Measurements from ENCODE around the gene DSCAM. TPM values are rescaled to one million over a fixed set of nuclear protein-coding genes. Genes with fewer than 3 reads are reported as not detected.

The DSCAM gene
- total RNA-seq, 1 donor from 2014 or later: 4.4 TPM

GRCh38 chr21:40020651-40021050, 826.3 kb downstream of the DSCAM start:
- peak overlapping the region; percentile 84 for H3K27ac Mint-ChIP-seq (ENCODE audit: unreplicated experiment)
- H3K4me3 Mint-ChIP-seq (ENCODE audit: unreplicated experiment): no peak overlapping the region
- no peak for DNase-seq
- H3K27me3 Mint-ChIP-seq (ENCODE audit: unreplicated experiment): peaks cover 8% of the 10 kb centered on the region
- no peak for TF ChIP-seq CTCF (IDR thresholded peaks at IDR 0.05; ENCODE audit: partially characterized antibody, unreplicated experiment)
- H3K9me3 Mint-ChIP-seq (ENCODE audit: unreplicated experiment): peaks cover 5% of the 10 kb centered on the region
- H3K4me1 Mint-ChIP-seq (ENCODE audit: low read depth, unreplicated experiment): peaks cover 28% of the 10 kb centered on the region
- peaks cover 10% of the 10 kb centered on the region for H3K36me3 Mint-ChIP-seq (ENCODE audit: unreplicated experiment)

GRCh38 chr21:40018871-40019475, 828.0 kb downstream of the DSCAM start:
- H3K4me1 Mint-ChIP-seq (ENCODE audit: low read depth, unreplicated experiment): peaks cover 28% of the 10 kb centered on the region
- H3K9me3 Mint-ChIP-seq (ENCODE audit: unreplicated experiment): peaks cover 7% of the 10 kb centered on the region
- H3K36me3 Mint-ChIP-seq (ENCODE audit: unreplicated experiment): peaks cover 18% of the 10 kb centered on the region
- DNase-seq: peak; percentile 59
- peak overlapping the region; percentile 92 for H3K27ac Mint-ChIP-seq (ENCODE audit: unreplicated experiment)
- peak overlapping the region; percentile 65 for H3K4me3 Mint-ChIP-seq (ENCODE audit: unreplicated experiment)
- TF ChIP-seq CTCF (IDR thresholded peaks at IDR 0.05; ENCODE audit: partially characterized antibody, unreplicated experiment): no peak
- peaks cover 8% of the 10 kb centered on the region for H3K27me3 Mint-ChIP-seq (ENCODE audit: unreplicated experiment)

DNA sequence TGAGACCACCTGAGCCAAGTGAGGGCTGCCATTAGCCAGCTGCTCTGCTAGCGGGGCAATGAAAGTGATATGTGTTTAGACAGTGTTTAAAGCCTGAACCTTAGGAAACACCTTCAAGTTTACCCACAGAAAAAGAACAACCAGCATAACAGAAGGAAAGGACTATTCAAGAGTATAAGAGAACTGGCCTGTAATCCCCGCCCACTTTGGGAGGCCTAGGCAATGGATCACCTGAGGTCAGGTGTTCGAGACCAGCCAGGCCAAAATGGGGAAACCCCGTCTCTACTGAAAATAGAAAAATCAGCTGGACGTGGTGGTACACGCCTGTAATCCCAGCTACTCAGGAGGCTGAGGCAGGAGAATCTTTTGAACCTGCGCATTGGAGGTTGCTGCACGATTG, 830.3 kb downstream of the DSCAM start:
- Mint-ChIP-seq H3K27ac (ENCODE audit: unreplicated experiment) (peak overlapping the region; percentile 30), H3K4me1 (ENCODE audit: low read depth, unreplicated experiment) (peaks cover 22% of the 10 kb centered on the region), H3K4me3 (ENCODE audit: unreplicated experiment) (peak overlapping the region; percentile 14), H3K27me3 (ENCODE audit: unreplicated experiment) (peaks cover 7% of the 10 kb centered on the region), H3K9me3 (ENCODE audit: unreplicated experiment) (peaks cover 7% of the 10 kb centered on the region), H3K36me3 (ENCODE audit: unreplicated experiment) (peaks cover 16% of the 10 kb centered on the region)
- TF ChIP-seq CTCF (IDR thresholded peaks at IDR 0.05; ENCODE audit: partially characterized antibody, unreplicated experiment): no peak
- peak; percentile 33 for DNase-seq

GRCh38 chr21:40016234-40016633, 830.7 kb downstream of the DSCAM start:
- Mint-ChIP-seq H3K4me3 (ENCODE audit: unreplicated experiment) (peak overlapping the region; percentile 14), H3K36me3 (ENCODE audit: unreplicated experiment) (peaks cover 12% of the 10 kb centered on the region), H3K9me3 (ENCODE audit: unreplicated experiment) (peaks cover 7% of the 10 kb centered on the region), H3K4me1 (ENCODE audit: low read depth, unreplicated experiment) (peaks cover 18% of the 10 kb centered on the region), H3K27me3 (ENCODE audit: unreplicated experiment) (peaks cover 2% of the 10 kb centered on the region), H3K27ac (ENCODE audit: unreplicated experiment) (peak overlapping the region; percentile 30)
- no peak for TF ChIP-seq CTCF (IDR thresholded peaks at IDR 0.05; ENCODE audit: partially characterized antibody, unreplicated experiment)
- DNase-seq: no peak

- DNase-seq: no peak
- Mint-ChIP-seq H3K36me3 (ENCODE audit: unreplicated experiment) (peaks cover 12% of the 10 kb centered on the region), H3K4me3 (ENCODE audit: unreplicated experiment) (no peak overlapping the region), H3K27me3 (ENCODE audit: unreplicated experiment) (peaks cover 2% of the 10 kb centered on the region), H3K9me3 (ENCODE audit: unreplicated experiment) (peaks cover 7% of the 10 kb centered on the region), H3K27ac (ENCODE audit: unreplicated experiment) (peak overlapping the region; percentile 17), H3K4me1 (ENCODE audit: low read depth, unreplicated experiment) (peaks cover 14% of the 10 kb centered on the region)
- no peak for TF ChIP-seq CTCF (IDR thresholded peaks at IDR 0.05; ENCODE audit: partially characterized antibody, unreplicated experiment)
Measured at GRCh38 chr21:40015818-40016217, 831.1 kb downstream of the DSCAM start.
